DOHH2 (cell line): ENCODE measurements around the gene LCA5L.

ENCODE experiments used
- EZH2phosphoT487 ChIP-seq: fragments of 200-600 bp; sonication (generic); IDR thresholded peaks from 2 replicates; pipeline ENCODE4 v1.6.1; 2017; ENCODE audit warnings: borderline replicate concordance, mild to moderate bottlenecking, antibody characterized with exemption, low read length, moderate library complexity, mixed read lengths
- TF ChIP-seq, protein P1 (sequence below): fragments of 200-600 bp; sonication (generic); IDR thresholded peaks from one replicate; pipeline ENCODE4 v1.5.1; 2014; ENCODE audit warnings: antibody characterized with exemption, mild to moderate bottlenecking, low read depth, low read length; ENCODE audit not compliant: poor library complexity, severe bottlenecking

DNA sequence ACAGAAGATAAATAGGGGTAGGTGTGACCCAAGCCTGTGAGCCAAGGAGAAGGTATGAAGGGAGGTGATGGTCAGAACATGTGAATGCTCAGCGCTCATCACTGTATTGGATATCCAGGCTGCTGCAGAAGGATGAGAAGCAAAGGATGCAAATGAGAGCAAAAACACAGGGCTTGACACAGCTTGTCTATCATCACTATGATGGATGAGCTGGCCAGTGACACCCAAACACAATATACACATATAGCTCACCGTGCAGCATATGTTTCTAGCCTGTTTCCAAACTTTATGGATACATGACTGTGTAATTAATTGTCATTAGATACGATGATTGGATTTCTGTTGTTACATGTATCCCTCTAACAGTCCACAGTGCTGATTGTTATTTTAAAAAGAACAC is 82.8 kb downstream of the LCA5L start:
- TF ChIP-seq, protein P1, sequence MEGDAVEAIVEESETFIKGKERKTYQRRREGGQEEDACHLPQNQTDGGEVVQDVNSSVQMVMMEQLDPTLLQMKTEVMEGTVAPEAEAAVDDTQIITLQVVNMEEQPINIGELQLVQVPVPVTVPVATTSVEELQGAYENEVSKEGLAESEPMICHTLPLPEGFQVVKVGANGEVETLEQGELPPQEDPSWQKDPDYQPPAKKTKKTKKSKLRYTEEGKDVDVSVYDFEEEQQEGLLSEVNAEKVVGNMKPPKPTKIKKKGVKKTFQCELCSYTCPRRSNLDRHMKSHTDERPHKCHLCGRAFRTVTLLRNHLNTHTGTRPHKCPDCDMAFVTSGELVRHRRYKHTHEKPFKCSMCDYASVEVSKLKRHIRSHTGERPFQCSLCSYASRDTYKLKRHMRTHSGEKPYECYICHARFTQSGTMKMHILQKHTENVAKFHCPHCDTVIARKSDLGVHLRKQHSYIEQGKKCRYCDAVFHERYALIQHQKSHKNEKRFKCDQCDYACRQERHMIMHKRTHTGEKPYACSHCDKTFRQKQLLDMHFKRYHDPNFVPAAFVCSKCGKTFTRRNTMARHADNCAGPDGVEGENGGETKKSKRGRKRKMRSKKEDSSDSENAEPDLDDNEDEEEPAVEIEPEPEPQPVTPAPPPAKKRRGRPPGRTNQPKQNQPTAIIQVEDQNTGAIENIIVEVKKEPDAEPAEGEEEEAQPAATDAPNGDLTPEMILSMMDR = no peak
- TF ChIP-seq EZH2phosphoT487 = no peak
